Stimulated activated CD8-positive, alpha-beta memory T cell treated with anti-CD3 and anti-CD28 coated beads, Interleukin-2, amount 100 ng/mL, for 48 hours (primary cell): ENCODE measurements around the gene RAB11FIP3.
A peak's percentile ranks its signal among the peaks of the same experiment; 100 is the strongest.

Experiments
- DNase-seq, 2 donors: peaks; one replicate each; pipeline ENCODE4 v3.0.0-alpha.2; 2020; ENCODE audit warnings: low read depth in 2 of 2

Gene RAB11FIP3

DNA sequence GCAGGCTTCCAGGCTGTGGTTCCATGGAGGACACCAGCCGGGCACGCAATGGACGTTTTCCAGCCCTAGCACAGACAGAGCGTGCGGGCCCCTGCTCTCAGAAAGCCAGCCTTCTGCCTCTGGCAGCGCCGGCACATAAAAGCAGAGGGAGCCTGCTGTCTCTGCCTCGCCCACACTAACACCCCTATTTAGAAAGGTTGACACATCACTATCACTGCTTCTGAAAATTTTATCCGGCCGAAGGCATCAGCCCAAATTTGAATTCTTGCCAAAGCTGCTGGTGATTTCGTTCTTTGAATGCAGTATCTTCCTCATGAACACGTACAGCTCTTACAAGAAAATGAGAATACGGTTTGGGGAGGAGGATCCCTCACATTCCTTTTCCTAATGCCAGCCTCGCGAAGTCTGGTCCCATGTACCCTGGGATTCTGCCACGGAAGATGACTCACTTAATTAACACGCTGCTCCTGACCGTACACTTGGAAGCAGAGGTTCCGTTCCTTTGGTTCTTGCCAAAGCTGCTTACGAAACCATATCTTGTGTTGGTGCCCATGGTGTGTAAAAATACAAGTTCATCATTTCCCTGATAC is 1.3 kb upstream of the RAB11FIP3 start:
- no peak for DNase-seq

- DNase-seq: no peak
Observed at GRCh38 chr16:424623-425081, 797 bp upstream of the RAB11FIP3 start.

GRCh38 chr16:425740-426114 is 278 bp downstream of the RAB11FIP3 start:
- DNase-seq: peak; percentile 20 to 31

- no peak for DNase-seq
Observed at GRCh38 chr16:426115-426905, 861 bp downstream of the RAB11FIP3 start.

- DNase-seq: no peak
Observed at GRCh38 chr16:426906-427249, 1.4 kb downstream of the RAB11FIP3 start.

DNA sequence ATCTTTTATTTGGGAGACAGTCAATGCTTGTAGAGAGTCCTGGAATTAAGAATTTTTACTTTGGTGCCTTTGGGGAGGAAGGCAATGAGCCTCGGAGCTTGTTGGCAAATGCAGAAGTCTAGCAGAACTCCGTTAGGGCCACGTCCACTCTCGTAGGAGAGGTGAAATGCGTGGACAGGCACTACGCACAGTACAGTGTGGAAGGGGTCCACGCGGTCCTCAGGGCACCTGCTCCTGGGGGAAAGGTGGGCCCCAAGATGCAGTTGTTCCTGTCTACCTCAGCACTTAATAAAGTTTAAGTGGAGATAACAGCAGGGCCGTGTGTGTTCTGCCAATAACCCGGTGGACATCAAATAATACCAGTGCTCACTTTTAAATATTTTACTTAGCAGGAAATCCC is 1.8 kb downstream of the RAB11FIP3 start:
- DNase-seq: no peak

DNA sequence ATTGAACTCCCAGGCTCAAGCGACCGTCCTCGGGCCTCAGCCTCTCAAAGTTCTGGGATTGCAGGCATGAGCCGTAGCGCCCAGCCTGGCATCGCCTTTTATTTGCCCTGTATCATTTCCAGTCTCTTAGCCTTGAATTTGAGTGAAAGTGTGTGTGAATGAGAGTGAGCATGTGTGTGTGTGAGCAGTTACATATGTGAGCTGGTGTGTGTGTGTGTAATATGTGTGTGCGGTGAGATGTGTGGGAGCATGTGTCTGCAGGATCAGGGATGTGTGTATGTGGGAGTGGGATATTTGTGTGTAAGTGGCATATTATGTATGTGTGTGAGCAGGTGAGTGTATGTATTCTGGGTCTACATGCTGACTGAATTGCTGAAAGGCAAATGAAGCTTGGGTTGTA is 5.5 kb downstream of the RAB11FIP3 start:
- no peak for DNase-seq

GRCh38 chr16:440627-441026 is 15.2 kb downstream of the RAB11FIP3 start:
- DNase-seq: no peak

GRCh38 chr16:441447-441846 is 16.0 kb downstream of the RAB11FIP3 start:
- no peak for DNase-seq

DNA sequence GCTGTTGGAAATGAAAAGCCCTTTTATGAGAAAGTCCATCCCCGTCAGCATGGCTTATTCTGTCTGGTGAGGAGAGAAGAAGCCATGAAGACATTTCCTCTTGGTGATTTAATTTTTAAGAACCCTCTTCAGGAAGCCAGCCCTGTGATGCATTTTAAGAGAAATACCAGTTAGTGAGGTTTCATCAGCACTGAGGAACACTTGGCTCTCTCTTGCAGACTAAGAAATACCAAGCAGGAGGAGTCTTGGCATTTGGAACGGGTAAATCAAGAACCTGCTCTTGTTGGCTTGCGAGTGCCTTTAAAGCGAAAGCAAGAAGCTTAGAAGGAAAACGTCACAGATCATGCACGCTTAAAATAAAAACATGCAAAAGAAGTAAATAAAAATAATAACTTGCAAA is 17.5 kb downstream of the RAB11FIP3 start:
- DNase-seq: no peak

GRCh38 chr16:444027-444426 is 18.6 kb downstream of the RAB11FIP3 start:
- no peak for DNase-seq

- no peak for DNase-seq
Observed at GRCh38 chr16:445566-445965, 20.1 kb downstream of the RAB11FIP3 start.

- no peak for DNase-seq
Observed at GRCh38 chr16:450385-450784, 24.9 kb downstream of the RAB11FIP3 start.

DNA sequence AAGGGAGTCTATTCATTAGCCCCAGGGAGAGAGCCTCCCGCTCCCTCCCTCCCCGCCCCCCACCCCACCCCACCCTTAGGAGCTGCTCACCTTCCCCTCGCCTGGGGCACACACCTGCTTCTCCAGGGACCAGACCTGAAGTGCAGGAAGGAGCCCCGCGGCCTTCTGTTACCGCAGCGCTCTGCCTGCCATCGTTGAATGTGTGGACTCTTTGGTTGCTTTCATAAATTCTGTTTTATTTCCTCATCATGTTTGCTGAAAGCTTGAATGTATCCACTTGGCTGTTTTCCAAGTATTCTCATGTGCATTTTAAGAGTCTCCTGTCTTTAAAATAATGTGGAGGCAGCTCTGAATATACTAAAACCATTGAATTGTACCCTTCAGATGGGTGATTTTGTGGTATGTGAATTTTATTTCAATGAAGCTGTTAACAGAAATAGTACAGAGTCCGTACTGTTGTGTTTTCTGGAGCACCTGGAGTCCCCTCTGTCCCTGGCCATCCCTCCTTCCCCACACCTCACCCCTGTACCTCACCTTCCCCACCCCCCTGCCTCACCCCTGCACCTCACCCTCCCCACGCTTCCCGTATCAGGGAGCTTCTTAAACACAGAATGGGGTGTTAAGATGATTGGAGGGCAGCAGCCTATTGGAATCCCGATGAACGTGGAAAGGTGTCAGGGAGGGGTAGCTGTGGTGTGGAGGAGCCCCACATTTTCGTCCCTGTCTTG is 25.5 kb downstream of the RAB11FIP3 start:
- DNase-seq: no peak

DNA sequence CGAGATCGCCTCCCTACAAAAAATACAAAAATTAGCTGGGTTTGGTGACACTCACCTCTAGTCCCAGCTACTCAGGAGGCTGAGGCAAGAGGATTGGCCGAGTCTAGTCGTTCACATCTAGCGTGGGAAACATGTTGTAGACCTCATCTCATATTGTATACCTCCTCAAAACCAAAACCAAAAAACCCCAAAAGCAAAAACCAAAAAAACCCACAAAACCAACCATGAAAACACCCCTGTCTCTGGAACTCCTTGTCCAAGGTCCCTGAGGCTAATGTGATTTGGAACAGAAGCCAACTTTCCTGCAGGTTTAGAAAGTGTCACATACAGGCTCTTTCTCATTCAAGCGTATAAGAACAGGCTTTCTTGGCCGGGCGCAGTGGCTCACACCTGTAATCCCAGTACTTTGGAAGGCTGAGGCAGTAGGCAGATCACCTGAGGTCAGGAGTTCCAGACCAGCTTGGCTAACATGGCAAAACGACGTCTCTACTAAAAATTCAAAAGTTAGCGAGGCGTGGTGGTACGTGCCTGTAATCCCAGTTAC is 29.0 kb downstream of the RAB11FIP3 start:
- DNase-seq: no peak

- DNase-seq: no peak
Observed at GRCh38 chr16:455453-455852, 30.0 kb downstream of the RAB11FIP3 start.

DNA sequence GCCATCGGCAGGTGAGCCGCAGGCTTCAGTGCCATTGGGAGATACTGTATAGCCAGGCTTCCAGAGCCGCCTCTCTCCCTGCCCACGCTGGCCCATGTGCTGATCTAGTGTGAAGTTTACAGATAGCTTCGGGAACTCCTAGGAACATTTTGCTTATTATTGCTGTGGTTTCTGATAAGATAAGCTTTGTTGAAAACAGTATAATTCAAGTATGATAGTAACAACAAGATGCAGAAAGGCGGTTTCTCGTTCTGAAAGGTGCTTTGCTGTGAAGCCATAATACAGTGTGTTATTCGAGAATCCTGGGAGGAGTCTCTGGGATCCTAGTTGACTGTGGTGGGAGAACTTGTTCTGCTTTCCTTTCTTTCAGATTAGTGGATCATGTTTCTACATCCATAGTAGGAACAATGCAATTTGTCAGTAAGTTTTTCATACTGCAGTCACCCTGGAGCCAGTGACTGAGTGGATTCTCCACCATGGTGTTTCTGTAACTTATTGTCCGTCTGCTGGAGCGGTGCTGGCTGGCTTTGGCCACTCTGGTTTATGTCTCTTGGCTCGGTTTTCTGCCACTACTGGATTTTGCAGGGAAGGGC is 31.5 kb downstream of the RAB11FIP3 start:
- DNase-seq: no peak

- no peak for DNase-seq
Observed at GRCh38 chr16:457732-458400, 32.4 kb downstream of the RAB11FIP3 start.

DNA sequence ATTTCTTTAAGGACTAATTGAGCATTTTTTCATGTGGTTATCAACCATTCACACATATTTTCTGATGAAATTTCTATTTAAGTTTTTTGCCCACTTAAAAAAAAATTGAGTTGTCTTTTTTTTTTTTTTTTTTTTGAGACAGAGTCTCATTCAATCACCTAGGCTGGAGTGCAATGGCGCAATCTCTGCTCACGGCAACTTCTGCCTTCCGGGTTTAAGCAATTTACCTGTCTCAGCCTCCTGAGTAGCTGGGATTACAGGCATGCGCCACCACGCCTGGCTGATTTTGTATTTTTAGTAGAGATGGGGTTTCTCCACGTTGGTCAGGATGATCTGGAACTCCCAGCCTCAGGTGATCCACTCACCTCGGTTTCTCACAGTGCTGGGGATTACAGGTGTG is 34.3 kb downstream of the RAB11FIP3 start:
- DNase-seq: no peak

DNA sequence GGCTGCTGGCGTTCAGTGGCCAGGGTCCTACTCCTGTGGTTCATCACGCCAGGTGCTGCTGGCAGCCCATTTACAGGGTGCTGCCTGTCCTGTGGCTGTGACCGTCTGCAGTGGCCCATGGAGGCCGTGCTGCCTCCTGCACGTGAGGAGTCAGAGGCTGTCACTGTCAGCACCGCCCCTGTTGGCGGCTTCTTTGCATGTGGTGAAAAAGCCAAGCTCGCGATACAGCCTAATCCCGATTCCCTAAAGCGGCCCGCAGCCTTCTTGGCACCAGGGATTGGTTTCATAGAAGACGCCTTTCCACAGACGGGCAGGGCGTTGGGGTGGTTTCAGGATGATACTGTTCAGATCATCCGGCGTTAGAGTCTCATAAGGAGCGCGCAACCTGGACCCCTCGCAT is 35.3 kb downstream of the RAB11FIP3 start:
- no peak for DNase-seq

- no peak for DNase-seq
Observed at GRCh38 chr16:463071-463470, 37.6 kb downstream of the RAB11FIP3 start.

- no peak for DNase-seq
Observed at GRCh38 chr16:466651-467050, 41.2 kb downstream of the RAB11FIP3 start.
